GM21717 (cell line): ENCODE measurements around the gene SRSF4.
"Not testable (repeated sequence)": the region's sequence is repeated elsewhere in the genome, so short reads cannot be mapped to it uniquely, and the experiment has no call there.

ENCODE experiments used
- ATAC-seq: cut with Tn5 transposase; IDR thresholded peaks from one replicate; pipeline ENCODE4 v1.9.1; 2021; ENCODE audit warnings: mild to moderate bottlenecking, moderate library complexity; ENCODE audit not compliant: unreplicated experiment

The SRSF4 gene

DNA sequence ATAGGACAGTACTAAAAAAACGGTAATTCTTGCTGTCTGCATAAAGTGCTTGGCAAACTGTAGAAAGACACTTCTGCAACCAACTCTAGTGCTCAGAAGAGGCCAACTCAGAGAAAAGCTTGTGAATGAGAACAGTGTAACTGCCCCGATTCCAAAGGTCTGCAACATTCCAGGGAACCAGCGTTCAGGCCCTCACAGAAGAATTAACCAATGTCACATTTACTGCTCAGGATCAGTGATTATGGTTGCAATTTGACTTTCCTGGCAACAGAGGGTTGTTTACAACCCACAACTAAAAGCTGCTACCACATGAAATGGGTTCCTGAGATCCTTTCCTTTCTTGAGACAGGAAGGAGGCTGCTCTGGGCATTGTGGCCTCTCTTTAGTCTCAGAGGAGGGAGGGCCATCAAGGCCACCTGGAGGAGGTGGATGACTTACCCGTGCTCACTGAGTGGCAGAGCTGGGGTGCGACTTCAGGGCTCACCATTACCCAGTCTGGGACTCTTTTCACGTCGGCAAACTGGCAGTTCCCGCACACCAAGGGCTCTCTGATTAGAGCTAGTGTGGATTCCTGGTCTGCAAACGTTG, 15.3 kb downstream of the SRSF4 start:
- ATAC-seq = no peak

DNA sequence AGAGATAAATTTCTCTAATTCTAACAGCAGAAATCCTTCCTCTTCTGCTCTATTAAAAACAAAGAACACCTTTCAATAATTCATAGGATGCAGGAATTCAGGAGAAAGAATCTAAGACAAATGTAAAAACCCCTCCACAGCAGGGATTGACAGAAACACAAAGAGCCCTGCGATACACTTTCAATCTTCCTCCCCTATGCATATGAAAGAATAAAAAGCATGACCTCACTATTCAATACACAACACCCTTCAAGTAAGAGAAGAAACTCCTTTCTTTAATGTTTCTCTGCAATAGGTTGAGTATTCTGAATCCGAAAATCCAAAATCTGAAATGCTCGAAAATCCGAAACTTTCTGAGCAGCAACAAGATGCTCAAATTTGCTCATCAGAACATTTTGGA, 17.1 kb downstream of the SRSF4 start:
- no peak for ATAC-seq

DNA sequence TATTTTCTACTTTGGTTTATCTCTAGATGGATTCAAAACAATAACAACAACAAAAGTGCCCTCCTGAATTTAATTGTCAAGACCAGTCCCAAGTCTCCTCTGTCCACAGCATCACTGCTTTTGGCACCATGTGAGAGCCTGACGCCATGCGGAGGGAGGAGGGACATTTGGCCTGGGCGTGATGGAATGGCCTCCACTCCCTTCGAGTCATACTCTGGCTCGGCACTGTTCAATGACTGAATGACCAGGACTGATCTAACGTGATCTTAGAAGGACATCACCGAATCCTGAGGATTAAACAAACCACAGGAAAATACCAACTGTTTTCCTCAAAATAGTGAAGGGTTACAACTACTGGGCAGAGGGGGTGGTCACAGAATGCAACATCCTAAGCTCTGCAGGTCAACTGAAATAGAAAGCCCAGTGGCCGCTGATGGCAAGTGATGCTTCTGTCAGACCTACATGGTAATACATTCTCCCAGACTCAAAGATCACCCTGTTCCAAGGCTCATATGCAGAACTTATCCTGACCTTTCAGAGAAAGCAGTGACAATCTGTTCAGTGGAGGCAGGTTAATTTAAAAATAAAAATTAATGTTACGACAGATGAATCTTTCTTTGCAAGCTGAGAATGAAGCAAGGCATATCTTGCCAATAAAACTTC, 19.1 kb downstream of the SRSF4 start:
- ATAC-seq = no peak

DNA sequence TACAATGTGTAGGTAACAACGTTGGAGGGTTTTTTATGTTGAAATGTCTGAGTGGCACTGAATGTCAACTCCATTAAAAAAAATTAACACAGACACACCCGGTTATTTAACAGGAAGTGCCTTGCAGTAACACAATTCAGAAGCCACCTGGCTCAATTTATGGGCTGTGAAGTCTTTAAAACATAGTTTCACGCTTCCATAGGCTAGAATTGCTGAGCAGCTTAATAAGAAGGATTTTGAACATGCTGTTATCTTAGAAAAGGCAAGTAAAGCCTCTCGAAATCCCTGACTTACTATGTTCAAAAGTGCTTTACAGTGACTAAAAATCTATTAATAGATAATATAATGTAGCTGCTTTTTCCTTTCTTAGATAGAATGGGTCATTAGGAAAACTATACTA, 19.7 kb downstream of the SRSF4 start:
- ATAC-seq = no peak

DNA sequence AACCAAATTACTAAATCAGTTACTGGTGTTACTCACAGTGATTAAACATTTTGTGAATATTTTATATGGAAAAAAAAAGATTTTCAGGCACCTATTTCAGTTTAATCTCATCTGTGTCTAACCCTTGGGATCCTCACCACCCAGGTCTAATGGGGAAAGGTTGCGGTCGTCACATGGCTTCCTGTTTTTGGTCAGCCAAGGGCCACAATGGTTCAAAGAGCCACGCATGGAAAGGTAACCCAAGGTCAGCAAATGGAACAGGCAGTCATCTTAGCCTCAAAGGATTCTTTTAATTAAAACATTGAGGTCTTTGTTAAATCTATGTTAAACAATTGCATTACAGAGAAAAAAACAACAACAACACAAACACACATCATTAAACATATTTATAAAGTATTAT, 21.9 kb downstream of the SRSF4 start:
- no peak for ATAC-seq

DNA sequence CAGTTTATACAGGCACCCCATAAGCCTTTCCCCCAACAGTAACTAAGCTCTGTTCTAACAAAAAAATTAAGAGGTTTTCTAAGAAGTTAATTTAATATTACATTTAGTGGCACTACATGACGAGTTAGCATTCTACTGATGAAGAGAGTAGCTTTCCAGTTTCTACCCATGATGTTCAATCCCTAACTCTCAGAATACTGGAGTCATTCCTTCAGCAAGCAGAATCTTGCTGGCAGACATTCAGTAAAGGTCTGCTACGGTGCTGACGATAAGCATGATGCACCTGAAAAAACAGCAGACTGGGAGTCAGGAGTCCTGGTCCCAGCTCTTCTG, 24.5 kb downstream of the SRSF4 start:
- ATAC-seq = no peak

DNA sequence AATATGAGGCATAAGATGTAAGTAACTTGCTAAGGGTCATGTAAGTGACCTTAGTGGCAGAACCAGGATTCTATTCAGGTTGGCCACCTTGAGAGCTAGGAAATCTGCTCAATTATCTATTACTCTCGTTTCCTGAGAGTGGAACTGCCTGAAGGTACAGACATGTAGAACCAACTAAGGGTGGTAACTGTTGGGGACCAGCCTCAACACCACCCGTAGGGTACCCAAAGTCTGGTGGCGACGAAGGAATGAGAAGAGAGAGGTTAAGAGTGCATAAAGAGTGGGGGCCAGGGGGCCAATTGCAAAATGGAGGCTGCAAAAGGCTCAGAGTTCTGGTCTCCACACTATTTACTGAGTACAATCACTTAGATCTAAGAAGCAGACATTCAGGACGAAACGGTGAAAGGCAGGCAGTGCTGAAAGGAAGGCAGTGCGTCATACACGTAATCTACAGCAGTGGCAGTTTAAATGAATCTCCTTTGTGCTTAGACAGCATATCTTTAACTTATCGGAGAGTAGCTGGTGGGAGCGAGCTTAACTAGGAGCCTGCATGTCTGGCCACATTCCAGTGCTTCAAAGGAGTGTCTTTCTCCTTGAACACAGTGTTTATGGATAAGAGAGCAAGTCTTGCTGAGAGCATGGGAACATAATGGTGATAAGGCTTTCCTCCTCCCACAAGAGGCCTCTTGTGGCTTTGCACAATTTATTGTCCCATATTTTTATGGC, 25.0 kb downstream of the SRSF4 start:
- ATAC-seq = no peak

DNA sequence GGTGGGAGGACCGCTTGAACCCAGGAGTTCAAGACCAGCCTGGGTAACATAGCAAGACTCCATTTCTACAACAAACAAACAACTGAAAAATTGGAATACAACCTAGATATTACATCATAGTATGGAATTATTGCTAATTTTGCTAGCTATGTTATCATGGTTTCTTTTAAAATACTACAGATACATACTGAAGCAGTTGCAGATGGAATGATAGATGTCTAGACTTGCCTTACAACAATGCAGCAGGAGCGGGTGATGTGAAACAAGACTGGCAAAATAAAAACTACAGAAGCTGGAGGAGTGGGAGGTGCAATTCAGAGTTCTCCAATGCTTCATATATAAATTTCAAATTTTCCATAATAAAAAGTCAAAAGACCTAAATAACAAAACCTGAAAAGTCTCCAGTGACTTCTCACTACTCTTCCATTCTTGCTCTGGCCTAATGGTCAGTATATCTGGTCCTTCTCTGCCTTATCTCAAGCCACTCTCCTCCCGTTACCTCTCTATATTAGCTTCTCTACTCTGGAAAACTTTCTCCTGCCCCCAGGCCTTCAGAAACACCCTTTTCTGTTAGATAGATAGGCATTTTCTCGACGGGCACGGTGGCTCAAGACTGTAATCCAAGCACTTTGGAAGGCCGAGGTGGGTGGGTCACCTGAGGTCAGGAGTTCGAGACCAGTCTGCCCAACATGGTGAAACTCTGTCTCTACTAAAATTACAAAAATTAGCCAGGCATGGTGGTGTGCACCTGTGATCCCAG, 29.5 kb downstream of the SRSF4 start:
- no peak for ATAC-seq

DNA sequence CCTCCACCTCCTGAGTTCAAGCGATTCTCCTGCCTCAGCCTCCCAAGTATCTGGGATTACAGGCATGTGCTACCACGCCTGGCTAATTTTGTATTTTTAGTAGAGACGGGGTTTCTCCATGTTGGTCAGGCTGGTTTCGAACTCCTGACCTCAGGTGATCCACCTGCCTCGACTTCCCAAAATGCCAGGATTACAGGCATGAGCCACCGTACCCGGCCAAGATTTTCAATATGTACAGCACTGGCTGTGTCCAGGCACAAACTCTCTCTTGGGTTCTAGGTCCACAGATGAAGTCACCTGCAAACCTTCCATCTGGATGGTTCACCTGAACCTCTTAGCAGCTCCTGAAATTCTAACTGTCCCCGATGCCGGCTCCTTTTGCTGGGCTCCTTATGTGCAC, 31.4 kb downstream of the SRSF4 start:
- not testable (repeated sequence) for ATAC-seq

DNA sequence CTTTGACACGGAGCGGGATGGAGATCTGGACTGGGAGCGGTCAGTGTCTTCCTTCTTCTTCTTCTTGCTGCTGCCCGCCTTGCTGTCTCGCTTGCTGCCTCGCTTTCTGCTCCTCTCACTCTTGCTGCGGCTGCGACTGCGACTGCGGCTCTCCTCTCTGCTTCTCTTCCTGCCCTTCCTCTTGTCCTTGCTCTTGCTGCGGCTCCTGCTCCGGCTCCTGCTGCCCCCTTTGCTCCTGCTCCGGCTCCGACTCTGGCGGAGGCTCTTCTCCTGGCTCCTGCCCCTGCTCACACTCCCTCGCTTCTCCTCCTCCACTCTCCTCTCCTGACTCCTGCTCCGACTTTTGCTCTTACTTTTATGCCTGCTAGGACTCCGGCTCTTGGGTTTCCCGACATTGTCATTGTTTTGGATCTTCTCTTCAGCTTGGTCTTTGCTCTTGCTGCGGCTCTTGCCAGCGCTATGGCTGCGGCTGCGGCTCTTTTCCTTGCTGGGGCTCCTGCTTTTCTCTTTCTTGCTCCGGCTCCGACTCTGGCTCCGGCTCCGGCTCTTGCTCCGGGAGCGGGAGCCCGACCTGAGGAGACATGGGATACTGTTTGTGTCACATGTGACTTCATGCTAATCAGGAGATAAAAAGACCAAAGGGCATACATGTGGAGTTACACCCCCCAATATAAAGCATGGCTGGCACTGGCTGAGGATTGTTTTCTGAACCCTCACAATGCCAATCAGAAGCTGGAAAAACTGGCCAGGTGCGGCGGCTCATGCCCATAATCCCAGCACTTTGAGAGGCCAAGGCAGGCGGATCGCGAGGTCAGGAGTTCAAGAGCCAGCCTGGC, 32.8 kb downstream of the SRSF4 start:
- ATAC-seq = no peak

DNA sequence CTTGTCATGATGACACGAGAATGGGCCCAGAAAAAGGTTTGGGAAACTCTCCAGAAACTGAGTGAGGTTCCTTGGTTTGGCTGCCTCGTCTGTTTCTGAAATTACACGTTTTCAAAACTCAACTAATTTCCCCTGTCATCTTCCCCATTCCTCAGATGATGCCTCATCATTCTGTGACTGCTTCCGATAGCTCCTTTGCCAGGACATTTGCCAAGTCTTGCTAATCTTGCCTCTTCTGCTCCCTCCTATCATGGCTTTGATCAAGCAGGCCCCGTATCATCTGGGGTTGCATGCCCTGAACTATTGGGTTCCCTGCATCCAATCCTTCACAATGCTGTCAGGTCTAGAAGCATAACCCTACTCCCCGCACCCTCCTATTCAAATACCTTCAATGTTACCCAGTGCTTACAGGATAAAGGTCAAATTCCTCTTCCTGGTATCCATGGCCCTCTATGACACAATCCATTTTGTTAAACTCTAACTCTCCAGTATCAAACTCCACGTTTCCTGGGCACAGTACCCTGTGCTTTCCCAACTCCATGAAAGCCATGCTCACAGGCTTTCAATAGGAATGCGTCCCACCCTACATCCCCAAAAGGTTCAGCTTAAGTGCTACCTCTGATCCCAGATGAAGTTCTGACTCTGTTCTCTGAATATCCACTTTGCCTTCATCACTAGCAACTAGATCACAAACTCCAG, 35.8 kb downstream of the SRSF4 start:
- ATAC-seq = no peak

DNA sequence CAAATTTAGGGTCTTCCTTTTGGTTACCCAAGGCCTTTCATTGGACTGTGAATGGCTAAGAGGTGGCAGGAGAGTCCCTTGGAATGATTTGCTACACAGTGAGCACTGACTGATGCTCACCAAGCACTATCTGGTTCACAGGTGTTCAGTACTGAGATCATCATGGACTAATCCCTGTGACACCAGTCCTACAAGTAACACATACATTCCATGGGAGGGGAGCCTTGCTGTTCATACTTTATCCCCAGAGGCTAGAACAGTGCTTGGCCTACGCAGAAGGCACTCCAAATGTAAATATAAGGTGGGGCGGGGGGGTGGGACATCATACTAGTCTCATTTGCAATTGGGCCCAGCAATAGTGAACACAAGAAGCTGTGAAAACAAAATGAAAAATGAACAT, 37.5 kb downstream of the SRSF4 start:
- ATAC-seq = no peak

DNA sequence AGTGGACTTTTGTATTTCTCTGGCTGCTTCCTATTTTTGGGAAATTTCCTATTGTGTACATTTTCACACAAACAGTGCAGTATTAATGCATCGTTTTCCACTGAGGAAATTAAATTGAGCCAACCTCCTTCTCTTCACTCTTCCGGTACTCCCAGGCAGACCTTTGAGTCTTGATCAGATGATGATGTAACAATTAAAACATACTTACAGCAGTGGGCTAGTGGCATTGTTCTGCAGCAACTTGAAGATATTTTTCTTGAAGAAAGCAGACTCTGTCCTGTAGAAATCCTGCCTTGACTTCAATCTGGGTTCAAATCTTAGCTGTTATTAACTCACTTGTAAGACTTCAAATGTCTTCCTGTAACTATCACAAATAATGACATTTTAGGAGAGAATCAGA, 39.0 kb downstream of the SRSF4 start:
- ATAC-seq = no peak

DNA sequence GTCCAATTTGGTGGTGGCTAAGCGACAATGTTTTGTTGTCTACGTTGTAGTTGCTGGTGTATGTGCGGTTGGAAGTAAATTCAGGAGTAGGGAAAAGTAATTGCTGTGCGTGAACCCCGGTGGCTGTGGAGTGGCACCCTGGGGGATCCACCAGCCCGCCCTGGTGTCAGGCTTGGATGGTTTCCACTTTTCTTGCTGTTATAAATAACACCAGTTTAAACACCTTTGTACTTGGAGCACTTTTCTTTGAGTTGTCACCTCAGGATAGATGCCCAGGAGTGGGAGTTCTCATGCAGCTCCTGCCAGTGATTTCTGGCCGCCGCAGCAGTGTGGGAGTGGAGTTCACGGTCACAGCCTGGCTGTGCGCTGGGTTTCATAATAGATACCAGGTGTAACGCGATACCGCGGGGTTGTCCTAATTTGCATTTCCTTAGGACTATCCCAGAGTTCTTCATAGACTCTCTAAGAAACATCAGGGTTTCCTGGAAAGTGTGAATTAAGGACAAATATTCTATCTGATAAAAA, 45.2 kb downstream of the SRSF4 start:
- no peak for ATAC-seq

DNA sequence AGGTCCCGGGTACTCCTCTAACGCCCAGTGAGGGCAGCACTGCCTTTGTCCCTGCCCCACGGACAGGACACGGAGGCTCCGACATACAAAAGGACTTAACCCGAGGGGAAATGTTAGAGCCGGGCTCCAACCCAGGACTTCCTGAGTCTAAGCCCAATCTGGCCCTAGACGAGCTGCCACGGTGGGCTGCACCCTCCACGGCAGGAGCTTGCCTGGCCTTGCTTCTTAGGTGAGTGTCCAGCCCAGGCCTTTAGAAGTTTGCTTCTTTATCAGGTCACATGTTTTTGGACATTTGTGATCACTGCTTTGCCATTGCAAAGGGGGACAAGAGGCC, 47.0 kb downstream of the SRSF4 start:
- ATAC-seq = no peak

DNA sequence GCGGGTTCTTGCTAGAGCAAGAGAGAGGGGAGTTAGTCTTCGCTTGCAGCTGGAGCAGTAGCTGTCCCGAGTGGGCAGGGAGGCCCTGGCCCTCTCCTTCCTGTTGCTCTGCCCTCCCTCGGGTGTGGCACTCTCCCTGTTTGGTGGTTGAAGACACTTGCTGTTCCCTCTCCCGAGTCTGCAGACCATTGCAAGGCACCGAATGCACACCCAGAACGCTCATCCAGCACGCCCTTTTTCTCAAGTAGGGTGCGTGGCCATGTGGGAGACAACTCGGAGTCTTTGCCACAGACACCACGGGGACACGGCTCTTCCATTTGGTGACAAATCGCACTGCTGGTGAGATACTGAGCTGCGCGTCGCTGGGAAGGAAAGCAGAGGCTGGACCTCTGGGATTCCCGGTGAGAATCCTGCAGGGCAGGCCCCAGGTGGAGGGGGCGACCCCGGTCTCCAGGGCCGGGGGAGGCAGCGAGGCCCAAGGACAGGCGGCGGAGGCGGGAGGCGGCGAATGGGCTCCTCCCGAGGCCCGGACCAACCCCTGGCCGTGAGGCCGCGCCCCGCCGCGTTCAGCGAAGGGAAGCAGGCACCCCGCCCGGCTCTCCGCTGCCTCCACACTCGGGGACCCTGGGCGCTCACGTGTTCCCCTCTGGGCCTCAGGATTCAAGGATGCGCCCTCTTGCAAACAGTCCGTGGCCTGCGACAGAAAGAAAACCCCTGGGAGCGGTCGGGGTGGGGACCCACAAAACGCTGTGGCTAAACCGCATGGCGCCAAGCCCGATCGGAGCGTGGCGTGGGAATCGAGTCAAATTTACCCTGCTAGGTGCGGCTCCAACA, 47.6 kb downstream of the SRSF4 start:
- no peak for ATAC-seq

DNA sequence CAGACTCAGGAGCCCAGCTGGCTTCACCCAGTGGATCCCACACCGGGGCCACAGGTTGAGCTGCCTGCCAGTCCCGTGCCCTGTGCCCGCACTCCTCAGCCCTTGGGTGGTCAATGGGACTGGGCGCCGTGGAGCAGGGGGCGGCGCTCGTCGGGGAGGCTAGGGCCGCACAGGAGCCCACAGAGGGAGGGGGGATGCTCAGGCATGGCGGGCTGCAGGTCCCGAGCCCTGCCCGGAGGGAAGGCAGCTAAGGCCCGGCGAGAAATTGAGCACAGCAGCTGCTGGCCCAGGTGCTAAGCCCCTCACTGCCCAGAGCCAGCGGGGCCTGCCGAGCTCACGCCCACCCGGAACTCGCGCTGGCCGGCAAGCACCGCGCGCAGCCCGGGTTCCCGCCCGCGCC, 50.6 kb downstream of the SRSF4 start:
- not testable (repeated sequence) for ATAC-seq

DNA sequence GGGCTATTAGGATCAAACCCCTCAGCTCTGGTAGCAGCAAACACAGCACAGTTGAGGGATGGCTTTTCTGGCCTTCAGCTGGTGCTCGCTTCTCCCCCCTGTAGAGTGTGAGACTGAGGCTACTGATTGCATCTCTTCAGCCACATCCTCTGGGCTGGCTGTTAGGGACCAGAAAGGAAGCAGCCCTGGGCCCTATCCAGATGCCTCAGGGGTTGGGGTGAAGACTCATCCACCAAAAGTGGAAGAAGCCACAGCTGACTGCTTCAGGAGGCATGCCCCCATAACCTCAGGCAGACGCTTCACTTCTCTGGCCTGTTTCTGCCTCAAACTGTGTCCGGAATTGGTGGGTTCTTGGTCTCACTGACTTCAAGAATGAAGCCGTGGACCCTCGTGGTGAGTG, 51.8 kb downstream of the SRSF4 start:
- no peak for ATAC-seq

DNA sequence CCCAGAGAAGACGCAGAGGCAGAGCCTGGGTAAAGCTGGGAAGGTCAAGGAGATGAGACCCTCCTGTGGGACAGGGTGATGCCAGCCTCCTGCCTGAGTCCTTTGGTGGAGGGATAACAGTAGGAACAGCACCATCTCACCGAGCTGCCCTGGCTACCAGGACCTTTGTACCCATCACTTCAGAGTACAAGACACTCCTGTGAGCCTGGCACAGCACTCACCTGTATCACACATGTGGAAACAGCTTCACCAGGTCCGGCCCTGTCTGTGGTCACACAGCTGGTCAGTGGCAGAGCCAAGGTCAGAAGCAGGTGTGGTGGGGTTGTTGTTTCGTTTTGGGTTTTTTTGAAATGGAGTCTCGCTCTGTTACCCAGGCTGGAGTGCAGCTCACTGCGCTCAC, 53.0 kb downstream of the SRSF4 start:
- no peak for ATAC-seq
